ENCODE results near the gene TMEM123.

DNA sequence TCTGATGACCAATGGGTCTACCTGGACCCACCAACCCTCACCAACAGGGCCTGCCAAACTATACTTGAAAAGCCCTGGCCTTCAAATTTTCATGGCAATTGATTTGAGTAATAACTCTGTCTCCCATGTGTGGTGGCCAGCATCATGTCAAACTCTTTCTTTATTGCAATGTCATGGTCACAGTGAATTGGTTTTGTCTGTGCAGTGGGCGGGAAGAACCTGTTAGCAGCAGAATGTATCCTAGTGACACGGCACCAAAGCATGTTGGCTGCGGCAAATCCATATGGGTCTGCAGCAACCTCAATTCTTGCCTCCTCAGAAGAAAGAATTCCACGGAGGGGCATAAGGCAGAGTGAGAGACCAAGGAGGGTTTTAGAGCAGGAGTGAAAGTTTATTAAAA, 19.6 kb upstream of the TMEM123 start:
- TF ChIP-seq POLR2AphosphoS5 (IDR thresholded peaks at IDR 0.05; ENCODE audit: low read depth, low read length) (no peak), POLR2A (IDR thresholded peaks at IDR 0.05; ENCODE audit: low read depth, low read length) (no peak), TAF1 (IDR thresholded peaks at IDR 0.05; ENCODE audit: low read depth, low read length) (no peak), SPI1 (IDR thresholded peaks at IDR 0.05; ENCODE audit: low read depth, low read length) (no peak)

All from GM12891 (cell line).